CD8-positive, alpha-beta memory T cell (primary cell): ENCODE data around the gene SLC6A17. TPM values are rescaled to one million over a fixed set of nuclear protein-coding genes. Genes with fewer than 3 reads are reported as not detected.

ENCODE experiments used
- CTCF ChIA-PET: fragments of 350-600 bp; sonication (Branson Sonifier 250); formaldehyde crosslinking; loops from one replicate; lab custom pipeline; 2021; ENCODE audit warnings: antibody characterized with exemption; lab: Charles Lee
- POLR2A ChIA-PET: fragments of 350-600 bp; sonication (Branson Sonifier 250); formaldehyde crosslinking; loops from one replicate; lab custom pipeline; 2021; ENCODE audit warnings: antibody characterized with exemption; lab: Charles Lee
- DNase-seq, 5 donors: peaks; one replicate each; pipeline versions ENCODE4 v3.0.0 to v3.0.0-alpha.2; 2020 to 2022; ENCODE audit warnings: mixed read lengths in 1 of 5
- H3K27ac ChIP-seq: one replicate; pipeline ENCODE4 v1.7.0; 2013; ENCODE audit warnings: low read depth, mild to moderate bottlenecking, low read length, moderate library complexity
- H3K27me3 ChIP-seq: 2 replicates; pipeline ENCODE4 v1.7.0; 2013; ENCODE audit warnings: low read length, mild to moderate bottlenecking; ENCODE audit not compliant: insufficient read depth, poor library complexity, severe bottlenecking
- H3K36me3 ChIP-seq: 2 replicates; pipeline ENCODE4 v1.7.0; 2013; ENCODE audit warnings: mild to moderate bottlenecking, low read length, moderate library complexity; ENCODE audit not compliant: insufficient read depth
- H3K4me1 ChIP-seq: 2 replicates; pipeline ENCODE4 v1.7.0; 2013; ENCODE audit warnings: mild to moderate bottlenecking, low read length, moderate library complexity; ENCODE audit not compliant: insufficient read depth
- H3K4me3 ChIP-seq: 2 replicates; pipeline ENCODE4 v1.7.0; 2013; ENCODE audit warnings: mild to moderate bottlenecking, low read length
- H3K9me3 ChIP-seq: 2 replicates; pipeline ENCODE4 v1.7.0; 2013; ENCODE audit warnings: mild to moderate bottlenecking, low read length
- H3K27ac Mint-ChIP-seq, 8 donors: one replicate each; pipeline ENCODE4 v1.8.0; 2020 to 2021; ENCODE audit warnings: mixed read lengths in 8 of 8, mild to moderate bottlenecking in 6 of 8, inconsistent platforms in 3 of 8, moderate library complexity in 3 of 8
- H3K27me3 Mint-ChIP-seq, 2 donors: one replicate each; pipeline ENCODE4 v1.8.0; 2020 to 2021; ENCODE audit warnings: mixed read lengths in 2 of 2, mild to moderate bottlenecking in 1 of 2, moderate library complexity in 1 of 2
- H3K36me3 Mint-ChIP-seq, 3 donors: one replicate each; pipeline ENCODE4 v1.8.0; 2020 to 2021; ENCODE audit warnings: mixed read lengths in 3 of 3, inconsistent platforms in 1 of 3, mild to moderate bottlenecking in 1 of 3
- H3K4me1 Mint-ChIP-seq, 3 donors: one replicate each; pipeline ENCODE4 v1.8.0; 2020 to 2021; ENCODE audit warnings: mixed read lengths in 3 of 3, inconsistent platforms in 1 of 3, mild to moderate bottlenecking in 1 of 3
- H3K4me3 Mint-ChIP-seq, 7 donors: one replicate each; pipeline ENCODE4 v1.8.0; 2020 to 2021; ENCODE audit warnings: mixed read lengths in 7 of 7, mild to moderate bottlenecking in 6 of 7, moderate library complexity in 4 of 7, inconsistent platforms in 2 of 7
- H3K9me3 Mint-ChIP-seq, 5 donors: one replicate each; pipeline ENCODE4 v1.8.0; 2020 to 2022; ENCODE audit warnings: mixed read lengths in 5 of 5, mild to moderate bottlenecking in 3 of 5, moderate library complexity in 2 of 5, inconsistent platforms in 1 of 5
- polyA plus RNA-seq: library from polyadenylated mRNA; unstranded; fragments of 300-500 nt; fragmentation: Illumina TruSeq; gene quantifications from one replicate; pipeline ENCODE4 v1.2.3, GENCODE V29; 2021
- total RNA-seq, 2 experiments: library from RNA; stranded (reverse); gene quantifications; one replicate each; pipeline ENCODE4 v1.2.3, GENCODE V29; 2021

SLC6A17 gene
- total and polyA plus RNA-seq, 3 experiments from 2014 or later, result 0.07 TPM; not detected in 1

DNA sequence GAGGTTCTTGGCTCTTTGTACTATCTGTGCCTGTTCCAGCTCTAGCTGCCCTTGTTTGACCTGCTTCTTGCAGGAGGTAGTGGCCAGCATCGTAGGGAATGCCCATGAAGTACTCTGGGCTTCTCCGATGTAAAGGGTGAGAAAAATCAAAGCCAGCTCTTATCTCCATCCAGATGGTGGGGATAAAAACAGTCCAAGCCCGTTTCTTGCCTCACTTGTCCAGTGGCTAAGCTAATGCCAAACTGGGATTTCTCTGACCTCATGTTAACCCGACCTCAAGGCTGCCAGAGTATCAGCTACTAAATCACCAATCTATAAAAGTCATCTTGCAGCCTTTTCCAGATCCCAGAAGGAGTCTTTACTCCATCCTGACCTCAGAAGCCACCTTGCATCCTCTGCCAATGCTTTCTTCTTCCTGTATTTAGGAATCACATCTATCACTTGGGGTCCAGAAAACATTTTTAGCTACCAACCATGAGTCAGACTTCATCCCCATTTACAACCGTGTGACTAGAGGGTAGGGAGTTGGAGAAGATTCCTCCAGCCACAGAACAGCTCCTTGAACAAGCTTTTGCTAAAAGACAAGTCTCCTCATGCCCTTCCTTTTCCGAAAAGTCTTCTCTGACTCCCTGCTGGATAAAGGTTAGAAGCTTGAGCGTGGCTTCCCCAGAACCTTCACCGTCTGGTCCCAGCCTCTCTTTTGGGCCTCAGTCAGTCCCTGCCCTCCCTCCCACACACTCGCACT lies 95.8 kb downstream of the SLC6A17 start:
- Histone ChIP-seq H3K4me1 (no peaks in the 10 kb centered on the region), H3K36me3 (no peaks in the 10 kb centered on the region), H3K9me3 (no peaks in the 10 kb centered on the region), H3K27ac (no peak overlapping the region), H3K27me3 (no peaks in the 10 kb centered on the region), H3K4me3 (no peak overlapping the region)
- H3K9me3 Mint-ChIP-seq, result no peaks in the 10 kb centered on the region
- H3K4me3 Mint-ChIP-seq, result peak overlapping the region in 1 of 7 donors; percentile 37
- CTCF ChIA-PET, result no interaction called here
- H3K4me1 Mint-ChIP-seq, result peaks cover 0 to 2% (median 0%) of the 10 kb centered on the region in 3 donors
- H3K27me3 Mint-ChIP-seq, result peaks cover 0 to 2% of the 10 kb centered on the region in 2 donors
- peaks cover 0 to 2% (median 0%) of the 10 kb centered on the region in 3 donors for H3K36me3 Mint-ChIP-seq
- POLR2A ChIA-PET, result no interaction called here
- peak overlapping the region in 1 of 8 donors; percentile 14 for H3K27ac Mint-ChIP-seq
- DNase-seq, result no peak

GRCh38 chr1:110248746-110249145 lies 98.5 kb downstream of the SLC6A17 start:
- H3K27me3 ChIP-seq, result no peaks in the 10 kb centered on the region
- ChIA-PET POLR2A (no interaction called here), CTCF (no interaction called here)
- Mint-ChIP-seq H3K27me3 (peaks cover 0 to 6% of the 10 kb centered on the region in 2 donors), H3K36me3 (no peaks in the 10 kb centered on the region), H3K27ac (no peak overlapping the region), H3K9me3 (no peaks in the 10 kb centered on the region), H3K4me1 (peaks cover 0 to under 1% (median 0%) of the 10 kb centered on the region in 3 donors), H3K4me3 (no peak overlapping the region)
- no peak overlapping the region for H3K27ac ChIP-seq
- DNase-seq, result no peak
- no peaks in the 10 kb centered on the region for H3K4me1 ChIP-seq
- H3K36me3 ChIP-seq, result no peaks in the 10 kb centered on the region
- H3K4me3 ChIP-seq, result no peak overlapping the region
- H3K9me3 ChIP-seq, result no peaks in the 10 kb centered on the region

DNA sequence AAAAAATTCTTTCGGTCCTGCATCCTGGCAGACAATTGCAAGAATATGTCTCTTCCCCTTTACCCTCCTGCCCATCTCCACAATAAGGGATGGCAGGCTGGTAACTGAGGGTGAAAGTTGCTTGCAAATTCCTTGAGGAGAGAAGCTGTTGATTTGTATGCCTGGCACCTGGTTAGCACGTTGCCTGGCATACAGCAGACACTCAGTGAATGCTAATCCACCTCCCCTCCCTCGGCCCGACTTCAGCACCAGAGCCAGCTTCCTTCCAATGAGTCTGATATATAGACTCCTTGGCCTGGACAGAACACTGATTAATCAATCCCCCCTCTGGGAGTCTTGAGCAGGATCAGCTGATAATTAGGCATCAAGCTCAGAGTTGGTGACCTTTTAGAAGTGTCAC lies 99.0 kb downstream of the SLC6A17 start:
- Histone ChIP-seq H3K9me3 (no peaks in the 10 kb centered on the region), H3K4me1 (no peaks in the 10 kb centered on the region), H3K27ac (no peak overlapping the region), H3K36me3 (no peaks in the 10 kb centered on the region), H3K27me3 (no peaks in the 10 kb centered on the region), H3K4me3 (no peak overlapping the region)
- Mint-ChIP-seq H3K4me1 (no peaks in the 10 kb centered on the region), H3K27me3 (peaks cover 0 to 6% of the 10 kb centered on the region in 2 donors), H3K36me3 (no peaks in the 10 kb centered on the region), H3K27ac (no peak overlapping the region), H3K9me3 (no peaks in the 10 kb centered on the region), H3K4me3 (no peak overlapping the region)
- CTCF ChIA-PET, result no interaction called here
- no peak for DNase-seq
- POLR2A ChIA-PET, result no interaction called here

DNA sequence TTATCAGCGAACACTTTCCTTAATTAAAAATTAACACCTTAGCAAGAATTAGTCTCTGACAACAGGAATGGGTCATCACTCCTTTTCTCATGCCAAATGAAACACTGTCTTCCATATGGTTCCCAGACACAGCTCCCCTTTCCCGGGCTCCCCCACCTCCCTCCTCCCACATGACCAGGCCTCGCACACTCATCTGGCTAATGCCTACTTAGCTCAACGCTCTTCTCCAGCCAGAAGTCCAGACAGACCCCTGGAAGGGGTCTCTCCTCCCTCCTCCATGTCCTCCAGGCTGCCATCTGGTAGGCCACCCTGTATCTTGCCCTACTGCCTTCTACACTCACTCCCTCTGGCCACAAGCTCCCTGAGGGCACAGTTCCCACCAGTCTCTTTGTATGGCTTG lies 99.7 kb downstream of the SLC6A17 start:
- H3K27me3 ChIP-seq, result no peaks in the 10 kb centered on the region
- Mint-ChIP-seq H3K36me3 (no peaks in the 10 kb centered on the region), H3K4me3 (no peak overlapping the region), H3K27ac (no peak overlapping the region), H3K27me3 (peaks cover 0 to 6% of the 10 kb centered on the region in 2 donors), H3K9me3 (no peaks in the 10 kb centered on the region), H3K4me1 (no peaks in the 10 kb centered on the region)
- no peak overlapping the region for H3K27ac ChIP-seq
- no peak for DNase-seq
- H3K9me3 ChIP-seq, result no peaks in the 10 kb centered on the region
- ChIA-PET CTCF (no interaction called here), POLR2A (no interaction called here)
- no peaks in the 10 kb centered on the region for H3K4me1 ChIP-seq
- no peaks in the 10 kb centered on the region for H3K36me3 ChIP-seq
- no peak overlapping the region for H3K4me3 ChIP-seq

DNA sequence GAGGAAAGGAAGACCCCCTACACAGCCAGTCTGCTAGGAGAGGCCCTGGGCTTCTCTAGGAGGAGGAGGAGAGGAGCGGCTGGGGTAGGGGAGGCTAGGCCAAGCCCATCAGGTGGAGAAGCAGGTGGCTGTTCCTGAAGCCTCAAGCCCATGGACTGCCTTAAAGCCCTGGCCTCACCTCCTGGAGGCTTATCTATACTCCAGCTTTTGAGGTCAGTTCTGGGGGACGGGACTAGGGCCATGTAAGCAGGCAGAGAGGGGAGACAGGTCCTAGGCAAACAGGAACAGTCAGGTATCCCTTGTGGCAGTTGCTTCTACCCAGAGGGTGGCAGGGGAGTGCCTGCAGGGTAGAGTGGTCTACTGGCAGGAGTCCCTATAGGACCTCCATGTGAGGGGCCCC lies 100.5 kb downstream of the SLC6A17 start:
- no peaks in the 10 kb centered on the region for H3K9me3 Mint-ChIP-seq
- H3K27ac ChIP-seq, result no peak overlapping the region
- DNase-seq, result no peak
- POLR2A ChIA-PET, result no interaction called here
- H3K4me3 ChIP-seq, result no peak overlapping the region
- CTCF ChIA-PET, result no interaction called here
- no peaks in the 10 kb centered on the region for H3K9me3 ChIP-seq
- H3K4me3 Mint-ChIP-seq, result no peak overlapping the region
- H3K27me3 Mint-ChIP-seq, result peaks cover 0 to 6% of the 10 kb centered on the region in 2 donors
- H3K36me3 ChIP-seq, result no peaks in the 10 kb centered on the region
- H3K27me3 ChIP-seq, result no peaks in the 10 kb centered on the region
- no peaks in the 10 kb centered on the region for H3K4me1 Mint-ChIP-seq
- H3K36me3 Mint-ChIP-seq, result no peaks in the 10 kb centered on the region
- no peak overlapping the region for H3K27ac Mint-ChIP-seq
- no peaks in the 10 kb centered on the region for H3K4me1 ChIP-seq

Other genes with a start within 250 kb of the SLC6A17 start
- gene CSF1, start 239.6 kb upstream of the SLC6A17 start, total RNA-seq, result 10 to 100 TPM; 82.8 to 87.8 TPM
- 5.6 TPM for gene CSF1, start 239.6 kb upstream of the SLC6A17 start, polyA plus RNA-seq
- 10 to 100 TPM; 56.9 to 59.9 TPM for gene AHCYL1, start 165.7 kb upstream of the SLC6A17 start, total RNA-seq
- gene AHCYL1, start 165.7 kb upstream of the SLC6A17 start, polyA plus RNA-seq, result 46.6 TPM
- gene STRIP1, start 115.9 kb upstream of the SLC6A17 start, total RNA-seq, result 10 to 100 TPM; 35.1 to 37.3 TPM
- 27.7 TPM for gene STRIP1, start 115.9 kb upstream of the SLC6A17 start, polyA plus RNA-seq
- not detected for gene ALX3, start 79.8 kb upstream of the SLC6A17 start, total RNA-seq
- gene ALX3, start 79.8 kb upstream of the SLC6A17 start, polyA plus RNA-seq, result not detected
- gene UBL4B, start 38.1 kb upstream of the SLC6A17 start, total RNA-seq, result not detected
- gene UBL4B, start 38.1 kb upstream of the SLC6A17 start, polyA plus RNA-seq, result not detected
- 1 to 10 TPM; 6.4 to 8.4 TPM for gene KCNC4, start 59.8 kb downstream of the SLC6A17 start, total RNA-seq
- gene KCNC4, start 59.8 kb downstream of the SLC6A17 start, polyA plus RNA-seq, result 2.0 TPM
- gene RBM15, start 188.9 kb downstream of the SLC6A17 start, total RNA-seq, result 10 to 100 TPM; 53.9 to 54.0 TPM
- gene RBM15, start 188.9 kb downstream of the SLC6A17 start, polyA plus RNA-seq, result 10.7 TPM
- under 1 TPM; 0.09 to 0.13 TPM for gene SLC16A4, start 240.5 kb downstream of the SLC6A17 start, total RNA-seq
- 0.49 TPM for gene SLC16A4, start 240.5 kb downstream of the SLC6A17 start, polyA plus RNA-seq